ENCODE data around the gene SEC14L2. TPM values are rescaled to one million over a fixed set of nuclear protein-coding genes. Genes with fewer than 3 reads are reported as not detected.

Gene SEC14L2
- total and polyA plus RNA-seq, 2 experiments from 2014 or later = 2.5 to 4.2 TPM

DNA sequence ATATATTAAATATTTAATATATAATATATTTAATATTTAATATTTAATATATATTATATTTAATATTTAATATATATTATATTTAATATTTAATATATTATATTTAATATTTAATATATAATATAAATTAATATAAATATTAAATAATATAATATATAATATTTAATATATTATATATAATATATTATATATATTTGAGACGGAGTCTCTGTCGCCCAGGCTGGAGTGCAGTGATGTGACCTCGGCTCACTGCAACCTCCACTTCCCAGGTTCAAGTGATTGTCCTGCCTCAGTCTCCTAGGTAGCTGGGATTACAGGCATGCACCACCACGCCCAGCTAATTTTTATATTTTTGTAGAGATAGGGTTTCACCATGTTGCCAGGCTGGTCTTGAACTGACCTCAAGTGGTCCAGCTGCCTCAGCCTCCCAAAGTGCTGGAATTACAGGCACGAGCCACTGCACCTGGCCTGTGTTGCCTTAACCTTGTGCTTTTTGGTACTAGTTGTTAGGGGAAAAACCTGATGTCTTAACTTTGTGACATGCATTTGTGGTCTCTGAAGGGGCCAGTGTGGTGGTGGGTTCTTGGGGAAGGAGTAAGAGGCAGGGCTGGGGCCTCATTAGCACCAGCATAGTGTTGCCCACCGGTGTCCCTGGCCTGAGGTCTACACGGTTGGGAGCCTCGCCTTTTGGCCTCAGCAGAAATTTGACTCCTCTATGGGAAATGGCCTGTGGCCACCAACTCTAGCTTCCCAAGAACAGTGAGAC lies 58.4 kb downstream of the SEC14L2 start (continued):
- TF ChIP-seq, protein P1, sequence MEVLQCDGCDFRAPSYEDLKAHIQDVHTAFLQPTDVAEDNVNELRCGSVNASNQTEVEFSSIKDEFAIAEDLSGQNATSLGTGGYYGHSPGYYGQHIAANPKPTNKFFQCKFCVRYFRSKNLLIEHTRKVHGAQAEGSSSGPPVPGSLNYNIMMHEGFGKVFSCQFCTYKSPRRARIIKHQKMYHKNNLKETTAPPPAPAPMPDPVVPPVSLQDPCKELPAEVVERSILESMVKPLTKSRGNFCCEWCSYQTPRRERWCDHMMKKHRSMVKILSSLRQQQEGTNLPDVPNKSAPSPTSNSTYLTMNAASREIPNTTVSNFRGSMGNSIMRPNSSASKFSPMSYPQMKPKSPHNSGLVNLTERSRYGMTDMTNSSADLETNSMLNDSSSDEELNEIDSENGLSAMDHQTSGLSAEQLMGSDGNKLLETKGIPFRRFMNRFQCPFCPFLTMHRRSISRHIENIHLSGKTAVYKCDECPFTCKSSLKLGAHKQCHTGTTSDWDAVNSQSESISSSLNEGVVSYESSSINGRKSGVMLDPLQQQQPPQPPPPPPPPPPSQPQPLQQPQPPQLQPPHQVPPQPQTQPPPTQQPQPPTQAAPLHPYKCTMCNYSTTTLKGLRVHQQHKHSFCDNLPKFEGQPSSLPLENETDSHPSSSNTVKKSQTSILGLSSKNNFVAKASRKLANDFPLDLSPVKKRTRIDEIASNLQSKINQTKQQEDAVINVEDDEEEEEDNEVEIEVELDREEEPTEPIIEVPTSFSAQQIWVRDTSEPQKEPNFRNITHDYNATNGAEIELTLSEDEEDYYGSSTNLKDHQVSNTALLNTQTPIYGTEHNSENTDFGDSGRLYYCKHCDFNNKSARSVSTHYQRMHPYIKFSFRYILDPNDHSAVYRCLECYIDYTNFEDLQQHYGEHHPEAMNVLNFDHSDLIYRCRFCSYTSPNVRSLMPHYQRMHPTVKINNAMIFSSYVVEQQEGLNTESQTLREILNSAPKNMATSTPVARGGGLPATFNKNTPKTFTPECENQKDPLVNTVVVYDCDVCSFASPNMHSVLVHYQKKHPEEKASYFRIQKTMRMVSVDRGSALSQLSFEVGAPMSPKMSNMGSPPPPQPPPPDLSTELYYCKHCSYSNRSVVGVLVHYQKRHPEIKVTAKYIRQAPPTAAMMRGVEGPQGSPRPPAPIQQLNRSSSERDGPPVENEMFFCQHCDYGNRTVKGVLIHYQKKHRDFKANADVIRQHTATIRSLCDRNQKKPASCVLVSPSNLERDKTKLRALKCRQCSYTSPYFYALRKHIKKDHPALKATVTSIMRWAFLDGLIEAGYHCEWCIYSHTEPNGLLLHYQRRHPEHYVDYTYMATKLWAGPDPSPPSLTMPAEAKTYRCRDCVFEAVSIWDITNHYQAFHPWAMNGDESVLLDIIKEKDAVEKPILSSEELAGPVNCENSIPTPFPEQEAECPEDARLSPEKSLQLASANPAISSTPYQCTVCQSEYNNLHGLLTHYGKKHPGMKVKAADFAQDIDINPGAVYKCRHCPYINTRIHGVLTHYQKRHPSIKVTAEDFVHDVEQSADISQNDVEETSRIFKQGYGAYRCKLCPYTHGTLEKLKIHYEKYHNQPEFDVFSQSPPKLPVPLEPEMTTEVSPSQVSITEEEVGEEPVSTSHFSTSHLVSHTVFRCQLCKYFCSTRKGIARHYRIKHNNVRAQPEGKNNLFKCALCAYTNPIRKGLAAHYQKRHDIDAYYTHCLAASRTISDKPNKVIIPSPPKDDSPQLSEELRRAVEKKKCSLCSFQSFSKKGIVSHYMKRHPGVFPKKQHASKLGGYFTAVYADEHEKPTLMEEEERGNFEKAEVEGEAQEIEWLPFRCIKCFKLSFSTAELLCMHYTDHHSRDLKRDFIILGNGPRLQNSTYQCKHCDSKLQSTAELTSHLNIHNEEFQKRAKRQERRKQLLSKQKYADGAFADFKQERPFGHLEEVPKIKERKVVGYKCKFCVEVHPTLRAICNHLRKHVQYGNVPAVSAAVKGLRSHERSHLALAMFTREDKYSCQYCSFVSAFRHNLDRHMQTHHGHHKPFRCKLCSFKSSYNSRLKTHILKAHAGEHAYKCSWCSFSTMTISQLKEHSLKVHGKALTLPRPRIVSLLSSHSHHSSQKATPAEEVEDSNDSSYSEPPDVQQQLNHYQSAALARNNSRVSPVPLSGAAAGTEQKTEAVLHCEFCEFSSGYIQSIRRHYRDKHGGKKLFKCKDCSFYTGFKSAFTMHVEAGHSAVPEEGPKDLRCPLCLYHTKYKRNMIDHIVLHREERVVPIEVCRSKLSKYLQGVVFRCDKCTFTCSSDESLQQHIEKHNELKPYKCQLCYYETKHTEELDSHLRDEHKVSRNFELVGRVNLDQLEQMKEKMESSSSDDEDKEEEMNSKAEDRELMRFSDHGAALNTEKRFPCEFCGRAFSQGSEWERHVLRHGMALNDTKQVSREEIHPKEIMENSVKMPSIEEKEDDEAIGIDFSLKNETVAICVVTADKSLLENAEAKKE (CRISPR knock-in tag; IDR thresholded peaks at IDR 0.05) = no peak
- TF ChIP-seq, protein P2, sequence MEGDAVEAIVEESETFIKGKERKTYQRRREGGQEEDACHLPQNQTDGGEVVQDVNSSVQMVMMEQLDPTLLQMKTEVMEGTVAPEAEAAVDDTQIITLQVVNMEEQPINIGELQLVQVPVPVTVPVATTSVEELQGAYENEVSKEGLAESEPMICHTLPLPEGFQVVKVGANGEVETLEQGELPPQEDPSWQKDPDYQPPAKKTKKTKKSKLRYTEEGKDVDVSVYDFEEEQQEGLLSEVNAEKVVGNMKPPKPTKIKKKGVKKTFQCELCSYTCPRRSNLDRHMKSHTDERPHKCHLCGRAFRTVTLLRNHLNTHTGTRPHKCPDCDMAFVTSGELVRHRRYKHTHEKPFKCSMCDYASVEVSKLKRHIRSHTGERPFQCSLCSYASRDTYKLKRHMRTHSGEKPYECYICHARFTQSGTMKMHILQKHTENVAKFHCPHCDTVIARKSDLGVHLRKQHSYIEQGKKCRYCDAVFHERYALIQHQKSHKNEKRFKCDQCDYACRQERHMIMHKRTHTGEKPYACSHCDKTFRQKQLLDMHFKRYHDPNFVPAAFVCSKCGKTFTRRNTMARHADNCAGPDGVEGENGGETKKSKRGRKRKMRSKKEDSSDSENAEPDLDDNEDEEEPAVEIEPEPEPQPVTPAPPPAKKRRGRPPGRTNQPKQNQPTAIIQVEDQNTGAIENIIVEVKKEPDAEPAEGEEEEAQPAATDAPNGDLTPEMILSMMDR (conservative IDR thresholded peaks at IDR 0.05; ENCODE audit: low read depth in 2 of 2) = no peak
- TF ChIP-seq ZNF331 (CRISPR knock-in tag; IDR thresholded peaks at IDR 0.05; ENCODE audit: low read depth) = no peak
- no peak for TF ChIP-seq JUNB (IDR thresholded peaks at IDR 0.05; ENCODE audit: unreplicated experiment)
- TF ChIP-seq, protein P3, sequence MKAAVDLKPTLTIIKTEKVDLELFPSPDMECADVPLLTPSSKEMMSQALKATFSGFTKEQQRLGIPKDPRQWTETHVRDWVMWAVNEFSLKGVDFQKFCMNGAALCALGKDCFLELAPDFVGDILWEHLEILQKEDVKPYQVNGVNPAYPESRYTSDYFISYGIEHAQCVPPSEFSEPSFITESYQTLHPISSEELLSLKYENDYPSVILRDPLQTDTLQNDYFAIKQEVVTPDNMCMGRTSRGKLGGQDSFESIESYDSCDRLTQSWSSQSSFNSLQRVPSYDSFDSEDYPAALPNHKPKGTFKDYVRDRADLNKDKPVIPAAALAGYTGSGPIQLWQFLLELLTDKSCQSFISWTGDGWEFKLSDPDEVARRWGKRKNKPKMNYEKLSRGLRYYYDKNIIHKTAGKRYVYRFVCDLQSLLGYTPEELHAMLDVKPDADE (IDR thresholded peaks at IDR 0.05) = no peak
- TF ChIP-seq, protein P4, sequence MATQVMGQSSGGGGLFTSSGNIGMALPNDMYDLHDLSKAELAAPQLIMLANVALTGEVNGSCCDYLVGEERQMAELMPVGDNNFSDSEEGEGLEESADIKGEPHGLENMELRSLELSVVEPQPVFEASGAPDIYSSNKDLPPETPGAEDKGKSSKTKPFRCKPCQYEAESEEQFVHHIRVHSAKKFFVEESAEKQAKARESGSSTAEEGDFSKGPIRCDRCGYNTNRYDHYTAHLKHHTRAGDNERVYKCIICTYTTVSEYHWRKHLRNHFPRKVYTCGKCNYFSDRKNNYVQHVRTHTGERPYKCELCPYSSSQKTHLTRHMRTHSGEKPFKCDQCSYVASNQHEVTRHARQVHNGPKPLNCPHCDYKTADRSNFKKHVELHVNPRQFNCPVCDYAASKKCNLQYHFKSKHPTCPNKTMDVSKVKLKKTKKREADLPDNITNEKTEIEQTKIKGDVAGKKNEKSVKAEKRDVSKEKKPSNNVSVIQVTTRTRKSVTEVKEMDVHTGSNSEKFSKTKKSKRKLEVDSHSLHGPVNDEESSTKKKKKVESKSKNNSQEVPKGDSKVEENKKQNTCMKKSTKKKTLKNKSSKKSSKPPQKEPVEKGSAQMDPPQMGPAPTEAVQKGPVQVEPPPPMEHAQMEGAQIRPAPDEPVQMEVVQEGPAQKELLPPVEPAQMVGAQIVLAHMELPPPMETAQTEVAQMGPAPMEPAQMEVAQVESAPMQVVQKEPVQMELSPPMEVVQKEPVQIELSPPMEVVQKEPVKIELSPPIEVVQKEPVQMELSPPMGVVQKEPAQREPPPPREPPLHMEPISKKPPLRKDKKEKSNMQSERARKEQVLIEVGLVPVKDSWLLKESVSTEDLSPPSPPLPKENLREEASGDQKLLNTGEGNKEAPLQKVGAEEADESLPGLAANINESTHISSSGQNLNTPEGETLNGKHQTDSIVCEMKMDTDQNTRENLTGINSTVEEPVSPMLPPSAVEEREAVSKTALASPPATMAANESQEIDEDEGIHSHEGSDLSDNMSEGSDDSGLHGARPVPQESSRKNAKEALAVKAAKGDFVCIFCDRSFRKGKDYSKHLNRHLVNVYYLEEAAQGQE (IDR thresholded peaks at IDR 0.05; ENCODE audit: unreplicated experiment) = no peak
- no peak for TF ChIP-seq EZH2 (IDR thresholded peaks at IDR 0.05; ENCODE audit: low read depth, unreplicated experiment)
- TF ChIP-seq EZH2phosphoT487 (IDR thresholded peaks at IDR 0.05; ENCODE audit: unreplicated experiment) = no peak
- no peak for TF ChIP-seq CREB1 (CRISPR knock-in tag; IDR thresholded peaks at IDR 0.05; ENCODE audit: low read depth)
- TF ChIP-seq STAT1 (IDR thresholded peaks at IDR 0.05; ENCODE audit: unreplicated experiment) = no peak
- no peak for TF ChIP-seq ZNF114 (CRISPR knock-in tag; IDR thresholded peaks at IDR 0.05)
- no peak for TF ChIP-seq NANOG (IDR thresholded peaks at IDR 0.05; ENCODE audit: borderline replicate concordance)
